BE2C (cell line): ENCODE data around the gene TSPAN32.
"Not testable (repeated sequence)": the region's sequence is repeated elsewhere in the genome, so short reads cannot be mapped to it uniquely, and the experiment has no call there.

Experiments
- DNase-seq: peaks from one replicate; pipeline ENCODE4 v3.0.0-alpha.2; 2020
- H3K27me3 ChIP-seq: fragments of 250-450 bp; sonication (Bioruptor Pico); 2 replicates; pipeline ENCODE4 v1.5.1; 2020; ENCODE audit warnings: mild to moderate bottlenecking
- H3K36me3 ChIP-seq: fragments of 250-450 bp; sonication (Bioruptor Pico); 2 replicates; pipeline ENCODE4 v1.5.1; 2020; ENCODE audit warnings: mild to moderate bottlenecking
- H3K4me1 ChIP-seq: fragments of 250-450 bp; sonication (Bioruptor Pico); 2 replicates; pipeline ENCODE4 v1.5.1; 2020
- H3K4me3 ChIP-seq: 2 replicates; pipeline ENCODE4 v1.5.1; 2011; ENCODE audit warnings: low read depth, low read length
- H3K9me3 ChIP-seq: fragments of 250-450 bp; sonication (Bioruptor Pico); 2 replicates; pipeline ENCODE4 v1.5.1; 2020
- TF ChIP-seq, protein P1 (sequence below): IDR thresholded peaks from 2 replicates; pipeline ENCODE4 v1.5.1; 2012; ENCODE audit warnings: mild to moderate bottlenecking, low read depth, low read length

The TSPAN32 gene

DNA sequence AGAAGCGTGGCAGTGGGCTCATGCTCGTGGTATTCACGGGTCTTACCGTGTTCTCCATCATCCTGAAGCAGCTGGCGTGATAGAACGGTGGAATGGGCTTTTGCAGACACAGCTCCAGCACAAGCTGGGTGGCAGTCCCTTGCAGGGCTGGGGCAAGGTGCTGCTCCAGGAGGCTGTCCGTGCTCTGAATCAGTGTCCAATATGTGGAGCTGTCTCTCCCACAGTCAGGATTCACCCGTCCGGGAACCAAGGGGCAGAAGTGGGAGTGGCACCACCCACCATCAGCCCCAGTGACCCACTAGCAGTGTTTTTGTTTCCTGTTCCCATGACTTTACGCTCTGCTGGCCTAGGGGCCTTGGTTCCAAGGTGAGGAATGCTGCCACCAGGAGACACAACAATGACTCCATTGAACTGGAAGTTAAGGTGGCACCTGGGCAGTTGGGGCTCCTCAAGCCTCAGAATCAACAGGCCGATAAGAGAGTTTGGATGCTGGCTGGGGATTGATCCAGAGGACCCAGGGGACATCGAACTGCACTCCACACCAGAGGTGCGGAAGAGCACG is 58.3 kb downstream of the TSPAN32 start:
- DNase-seq: no peak
- H3K36me3 ChIP-seq: no peaks in the 10 kb centered on the region
- TF ChIP-seq, protein P1, sequence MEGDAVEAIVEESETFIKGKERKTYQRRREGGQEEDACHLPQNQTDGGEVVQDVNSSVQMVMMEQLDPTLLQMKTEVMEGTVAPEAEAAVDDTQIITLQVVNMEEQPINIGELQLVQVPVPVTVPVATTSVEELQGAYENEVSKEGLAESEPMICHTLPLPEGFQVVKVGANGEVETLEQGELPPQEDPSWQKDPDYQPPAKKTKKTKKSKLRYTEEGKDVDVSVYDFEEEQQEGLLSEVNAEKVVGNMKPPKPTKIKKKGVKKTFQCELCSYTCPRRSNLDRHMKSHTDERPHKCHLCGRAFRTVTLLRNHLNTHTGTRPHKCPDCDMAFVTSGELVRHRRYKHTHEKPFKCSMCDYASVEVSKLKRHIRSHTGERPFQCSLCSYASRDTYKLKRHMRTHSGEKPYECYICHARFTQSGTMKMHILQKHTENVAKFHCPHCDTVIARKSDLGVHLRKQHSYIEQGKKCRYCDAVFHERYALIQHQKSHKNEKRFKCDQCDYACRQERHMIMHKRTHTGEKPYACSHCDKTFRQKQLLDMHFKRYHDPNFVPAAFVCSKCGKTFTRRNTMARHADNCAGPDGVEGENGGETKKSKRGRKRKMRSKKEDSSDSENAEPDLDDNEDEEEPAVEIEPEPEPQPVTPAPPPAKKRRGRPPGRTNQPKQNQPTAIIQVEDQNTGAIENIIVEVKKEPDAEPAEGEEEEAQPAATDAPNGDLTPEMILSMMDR: no peak
- no peaks in the 10 kb centered on the region for H3K27me3 ChIP-seq
- H3K4me3 ChIP-seq: no peak overlapping the region
- no peaks in the 10 kb centered on the region for H3K4me1 ChIP-seq
- no peaks in the 10 kb centered on the region for H3K9me3 ChIP-seq

GRCh38 chr11:2361565-2361964 is 59.8 kb downstream of the TSPAN32 start:
- TF ChIP-seq, protein P1: no peak
- Histone ChIP-seq H3K4me1 (no peaks in the 10 kb centered on the region), H3K9me3 (no peaks in the 10 kb centered on the region), H3K27me3 (no peaks in the 10 kb centered on the region), H3K4me3 (no peak overlapping the region), H3K36me3 (no peaks in the 10 kb centered on the region)
- DNase-seq: no peak

- H3K27me3 ChIP-seq: no peaks in the 10 kb centered on the region
- DNase-seq: no peak
- TF ChIP-seq, protein P1: no peak
- no peaks in the 10 kb centered on the region for H3K36me3 ChIP-seq
- H3K9me3 ChIP-seq: no peaks in the 10 kb centered on the region
- no peaks in the 10 kb centered on the region for H3K4me1 ChIP-seq
- no peak overlapping the region for H3K4me3 ChIP-seq
Measured at GRCh38 chr11:2362414-2362813, 60.6 kb downstream of the TSPAN32 start.

GRCh38 chr11:2363130-2363529 is 61.3 kb downstream of the TSPAN32 start:
- no peaks in the 10 kb centered on the region for H3K4me1 ChIP-seq
- TF ChIP-seq, protein P1: no peak
- H3K4me3 ChIP-seq: no peak overlapping the region
- H3K36me3 ChIP-seq: no peaks in the 10 kb centered on the region
- H3K27me3 ChIP-seq: no peaks in the 10 kb centered on the region
- no peaks in the 10 kb centered on the region for H3K9me3 ChIP-seq
- no peak for DNase-seq

DNA sequence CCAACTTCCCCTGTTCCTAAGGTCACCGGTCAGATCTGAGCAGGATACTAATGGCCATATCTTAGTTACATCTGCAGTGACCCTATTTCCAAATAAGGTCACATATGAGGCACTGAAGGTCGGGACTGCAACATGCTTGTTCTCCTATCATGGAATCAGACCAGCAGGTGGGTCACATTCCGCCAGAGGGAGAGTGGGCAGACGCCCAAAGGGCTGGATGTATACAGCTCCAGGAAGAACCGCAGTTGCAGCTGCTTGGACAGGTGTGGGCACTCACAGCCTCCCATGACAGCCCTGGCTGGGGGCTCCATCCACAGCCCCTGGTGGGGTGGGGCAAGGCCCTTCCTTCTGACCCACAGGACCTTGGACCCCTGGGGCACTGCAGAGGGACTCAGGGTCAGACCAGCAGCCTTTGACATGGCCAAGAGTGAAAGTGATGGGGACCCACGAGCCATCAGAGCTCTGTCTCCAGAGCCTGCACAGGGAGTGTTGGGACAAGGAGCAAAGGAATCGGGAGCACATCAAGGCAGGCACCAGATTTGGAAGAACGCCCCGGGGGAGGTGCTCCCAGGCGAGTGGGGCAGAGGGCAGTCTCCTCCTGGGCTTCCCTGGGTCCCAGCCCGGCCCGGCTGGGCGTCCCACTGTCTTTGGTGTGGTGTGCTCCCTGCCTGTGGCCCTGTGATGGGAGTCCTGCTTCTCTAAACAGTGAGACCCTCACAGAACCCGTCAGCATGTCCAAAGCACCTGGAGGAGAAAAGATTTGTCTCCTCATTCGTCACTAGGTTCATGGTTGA is 62.0 kb downstream of the TSPAN32 start:
- DNase-seq: no peak
- H3K36me3 ChIP-seq: no peaks in the 10 kb centered on the region
- no peak overlapping the region for H3K4me3 ChIP-seq
- TF ChIP-seq, protein P1: no peak
- H3K9me3 ChIP-seq: no peaks in the 10 kb centered on the region
- H3K4me1 ChIP-seq: no peaks in the 10 kb centered on the region
- H3K27me3 ChIP-seq: no peaks in the 10 kb centered on the region

DNA sequence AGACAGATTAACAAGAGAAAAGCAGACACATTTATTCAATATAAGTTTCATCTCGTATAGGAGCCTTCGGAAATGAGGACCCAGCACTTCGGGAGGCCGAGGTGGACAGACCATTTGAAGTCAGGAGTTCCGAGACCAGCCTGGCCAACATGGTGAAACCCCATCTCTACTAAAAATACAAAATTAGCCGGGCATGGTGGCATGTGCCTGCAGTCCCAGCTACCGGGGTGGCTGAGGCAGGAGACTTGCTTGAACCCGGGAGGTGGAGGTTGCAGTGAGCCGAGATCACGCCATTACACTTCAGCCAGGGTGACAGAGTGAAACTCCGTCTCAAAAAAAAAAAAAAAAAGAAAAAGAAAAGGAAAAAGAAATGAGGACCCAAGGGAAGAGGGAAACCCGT is 62.6 kb downstream of the TSPAN32 start:
- not testable (repeated sequence) for H3K36me3 ChIP-seq, H3K27me3 ChIP-seq, DNase-seq, H3K4me1 ChIP-seq, H3K9me3 ChIP-seq, H3K4me3 ChIP-seq
